GM18507 (cell line): ENCODE measurements around the gene NT5M.
A peak's percentile ranks its signal among the peaks of the same experiment; 100 is the strongest.

ENCODE experiments used
- DNase-seq: peaks from one replicate; pipeline ENCODE4 v3.0.0; 2011; ENCODE audit warnings: low read depth; ENCODE audit not compliant: insufficient read length; ENCODE audit errors: extremely low spot score
- FAIRE-seq: peaks from 2 replicates; lab custom pipeline; 2011; peaks lifted over from hg19 to GRCh38; lab: Jason Lieb, UNC

The NT5M gene

GRCh38 chr17:17385491-17385890 lies 82.3 kb downstream of the NT5M start:
- DNase-seq (no peak), FAIRE-seq (no peak)

GRCh38 chr17:17386094-17386800 lies 83.1 kb downstream of the NT5M start:
- FAIRE-seq (no peak), DNase-seq (no peak)

DNA sequence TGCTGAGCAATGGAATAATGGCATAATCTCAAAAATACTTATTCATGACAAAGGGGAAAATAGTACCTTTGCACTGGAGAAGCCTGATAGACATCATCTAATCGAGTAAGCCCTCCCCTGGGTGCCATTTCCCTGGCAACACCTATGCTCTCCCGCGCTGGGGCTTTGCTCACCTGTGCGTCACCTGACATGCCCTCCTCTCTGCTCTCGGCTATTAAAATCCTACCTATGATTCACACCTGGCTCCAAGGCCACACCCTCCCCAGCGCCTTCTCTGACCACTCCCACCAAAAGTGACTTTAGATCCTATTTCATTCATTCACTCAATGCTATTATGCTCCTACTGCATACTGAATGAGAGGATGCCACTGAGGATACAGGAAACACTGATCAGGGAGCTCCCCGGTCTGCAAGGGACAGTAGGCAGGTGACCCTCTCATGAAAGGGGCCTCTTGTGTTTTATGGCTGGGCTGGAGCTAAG lies 83.9 kb downstream of the NT5M start:
- no peak for FAIRE-seq
- no peak for DNase-seq

GRCh38 chr17:17387498-17388362 lies 84.6 kb downstream of the NT5M start:
- no peak for FAIRE-seq
- DNase-seq = no peak

- no peak for DNase-seq
- FAIRE-seq = no peak
Measured at GRCh38 chr17:17388657-17389496, 85.7 kb downstream of the NT5M start.

GRCh38 chr17:17391668-17392370 lies 88.6 kb downstream of the NT5M start:
- peak; percentile 79 for FAIRE-seq
- no peak for DNase-seq

DNA sequence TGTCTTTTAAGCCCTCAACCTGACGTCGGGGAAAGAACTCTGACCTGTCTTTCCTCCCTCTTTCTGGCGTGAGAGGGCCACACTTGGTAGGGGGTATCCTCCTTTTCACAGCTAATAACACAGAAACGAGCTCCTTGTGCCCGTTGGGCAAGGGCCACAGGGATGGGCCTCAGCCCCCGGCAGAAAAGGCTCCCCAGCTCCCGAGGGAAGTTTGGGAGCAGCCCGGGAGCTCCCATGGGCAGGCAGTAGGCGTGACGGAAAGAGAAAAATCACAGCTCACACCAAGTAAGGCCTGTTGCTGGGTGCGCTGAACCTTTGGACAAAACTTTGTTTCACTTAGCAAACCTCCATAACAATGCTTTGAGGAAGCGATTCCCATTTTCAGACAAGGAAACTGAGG lies 90.8 kb downstream of the NT5M start:
- no peak for FAIRE-seq
- DNase-seq = no peak

DNA sequence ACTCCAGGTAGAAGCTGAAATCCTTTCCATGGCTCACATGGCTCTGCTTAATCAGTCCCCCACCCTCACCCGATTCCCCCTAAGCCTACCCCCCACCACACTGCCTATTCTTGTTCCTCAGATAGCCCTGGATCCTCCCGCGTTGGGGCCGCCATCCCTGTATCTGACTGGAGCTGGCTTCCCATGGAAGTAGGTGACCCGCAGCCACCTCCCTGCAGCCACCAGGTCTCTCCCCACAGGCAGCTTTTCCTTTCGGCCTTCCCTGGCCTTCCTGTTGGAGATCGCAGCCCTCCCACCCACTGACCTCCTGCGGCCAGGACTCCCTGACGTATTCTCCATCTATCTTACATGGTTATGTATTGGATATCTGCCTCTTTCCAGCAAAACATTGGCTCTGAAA lies 91.3 kb downstream of the NT5M start:
- FAIRE-seq (no peak), DNase-seq (no peak)

DNA sequence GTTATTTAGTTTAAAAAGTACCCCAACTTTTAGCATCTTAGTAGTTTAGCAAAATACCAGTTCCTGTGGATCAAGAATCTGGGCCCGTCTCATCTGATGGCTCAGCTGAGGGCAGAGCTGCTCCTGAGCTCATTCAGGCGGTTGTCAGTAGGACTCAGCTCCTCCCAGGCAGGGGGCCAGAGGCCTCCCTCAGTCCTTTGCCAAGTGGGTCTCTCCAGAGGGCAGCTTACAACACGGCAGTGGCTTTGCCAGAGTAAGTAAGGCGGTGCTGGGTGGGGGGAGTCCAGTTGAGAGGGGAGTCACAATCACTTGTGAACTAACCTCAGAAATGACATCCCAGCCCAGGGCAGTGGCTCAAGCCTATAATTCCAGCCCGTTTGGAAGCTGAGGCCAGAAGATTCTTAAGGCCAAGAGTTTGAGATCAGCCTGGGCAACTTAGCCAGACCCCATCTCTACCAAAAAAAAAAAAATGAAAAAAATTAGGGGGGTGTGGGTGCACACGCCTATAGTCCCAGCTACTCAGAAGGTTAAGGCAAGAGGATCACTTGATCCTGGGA lies 92.2 kb downstream of the NT5M start:
- FAIRE-seq = no peak
- no peak for DNase-seq

DNA sequence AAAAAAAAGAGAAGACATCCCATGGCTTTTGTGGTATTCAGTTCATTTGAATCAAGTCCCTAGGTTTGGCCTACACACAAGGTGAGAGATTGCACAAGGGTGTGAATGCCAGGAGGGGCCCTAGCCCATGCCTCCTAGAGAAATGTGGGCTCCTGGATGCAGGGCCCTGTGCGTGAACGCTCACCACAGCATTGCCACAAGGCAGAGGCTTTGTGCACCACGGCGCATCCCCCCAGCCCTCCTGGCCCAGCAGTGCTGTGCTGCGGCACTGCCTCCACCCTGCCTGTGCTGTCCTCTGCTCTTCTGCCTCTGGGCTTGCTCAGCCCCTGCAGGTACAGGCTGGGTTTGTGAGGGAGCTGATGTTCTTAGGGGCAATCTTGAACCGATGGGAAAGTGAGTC lies 92.7 kb downstream of the NT5M start:
- no peak for DNase-seq
- FAIRE-seq = no peak
